ENCODE measurements around the gene ARHGAP44. TPM values are rescaled to one million over a fixed set of nuclear protein-coding genes. Genes with fewer than 3 reads are reported as not detected.
A peak's percentile ranks its signal among the peaks of the same experiment; 100 is the strongest.

The ARHGAP44 gene
- polyA plus RNA-seq, 4 donors: 2.3 to 12.3 (median 6.9) TPM

- DNase-seq: peak; percentile 6 to 36
- Histone ChIP-seq H3K36me3 (ENCODE audit: control insufficient read depth in 3 of 3, insufficient read depth in 2 of 3, low read depth in 1 of 3, low read length in 3 of 3) (no peaks in the 10 kb centered on the region), H3K27ac (ENCODE audit: low read depth in 1 of 3, low read length in 2 of 3) (no peak overlapping the region), H3K4me1 (ENCODE audit: control insufficient read depth in 3 of 3, insufficient read depth in 2 of 3, low read depth in 1 of 3, low read length in 2 of 3) (no peaks in the 10 kb centered on the region), H3K27me3 (ENCODE audit: control insufficient read depth in 3 of 3, insufficient read depth in 3 of 3, low read length in 3 of 3) (peaks cover 0 to 4% (median 0%) of the 10 kb centered on the region in 3 donors), H3K4me3 (ENCODE audit: low read depth in 1 of 3, low read length in 3 of 3) (no peak overlapping the region), H3K9me3 (ENCODE audit: control insufficient read depth in 2 of 2, insufficient read depth in 1 of 2, low read depth in 1 of 2, low read length in 1 of 2) (no peaks in the 10 kb centered on the region)
- FAIRE-seq: no peak
- 41 to 63% (median 54%) methylated on average over 6 of the region's 6 CpGs for WGBS, 3 donors
Measured at GRCh38 chr17:13024016-13024415, 234.7 kb downstream of the ARHGAP44 start.

GRCh38 chr17:13024526-13025257, 235.4 kb downstream of the ARHGAP44 start:
- H3K4me3 ChIP-seq (ENCODE audit: low read depth in 1 of 3, low read length in 3 of 3): no peak overlapping the region

GRCh38 chr17:13025258-13025627, 235.9 kb downstream of the ARHGAP44 start:
- DNase-seq (no peak), FAIRE-seq (no peak)
- no peaks in the 10 kb centered on the region for H3K36me3 ChIP-seq (ENCODE audit: control insufficient read depth in 3 of 3, insufficient read depth in 2 of 3, low read depth in 1 of 3, low read length in 3 of 3)
- no peaks in the 10 kb centered on the region for H3K4me1 ChIP-seq (ENCODE audit: control insufficient read depth in 3 of 3, insufficient read depth in 2 of 3, low read depth in 1 of 3, low read length in 2 of 3)
- peaks cover 0 to 4% (median 0%) of the 10 kb centered on the region in 3 donors for H3K27me3 ChIP-seq (ENCODE audit: control insufficient read depth in 3 of 3, insufficient read depth in 3 of 3, low read length in 3 of 3)
- H3K27ac ChIP-seq (ENCODE audit: low read depth in 1 of 3, low read length in 2 of 3): no peak overlapping the region
- H3K4me3 ChIP-seq (ENCODE audit: low read depth in 1 of 3, low read length in 3 of 3): no peak overlapping the region
- WGBS, 3 donors: 32 to 73% (median 58%) methylated on average over 5 of the region's 5 CpGs
- no peaks in the 10 kb centered on the region for H3K9me3 ChIP-seq (ENCODE audit: control insufficient read depth in 2 of 2, insufficient read depth in 1 of 2, low read depth in 1 of 2, low read length in 1 of 2)

More at GRCh38 chr17:13024526-13025257, 235.4 kb downstream of the ARHGAP44 start:
- FAIRE-seq: no peak
- 27 to 29% (median 28%) methylated on average over 19 of the region's 19 CpGs for WGBS, 3 donors
- Histone ChIP-seq H3K27ac (ENCODE audit: low read depth in 1 of 3, low read length in 2 of 3) (no peak overlapping the region), H3K9me3 (ENCODE audit: control insufficient read depth in 2 of 2, insufficient read depth in 1 of 2, low read depth in 1 of 2, low read length in 1 of 2) (no peaks in the 10 kb centered on the region), H3K36me3 (ENCODE audit: control insufficient read depth in 3 of 3, insufficient read depth in 2 of 3, low read depth in 1 of 3, low read length in 3 of 3) (no peaks in the 10 kb centered on the region), H3K4me1 (ENCODE audit: control insufficient read depth in 3 of 3, insufficient read depth in 2 of 3, low read depth in 1 of 3, low read length in 2 of 3) (no peaks in the 10 kb centered on the region), H3K27me3 (ENCODE audit: control insufficient read depth in 3 of 3, insufficient read depth in 3 of 3, low read length in 3 of 3) (peaks cover 0 to 4% (median 0%) of the 10 kb centered on the region in 3 donors)
- DNase-seq: peak; percentile 55 to 76

- Histone ChIP-seq H3K9me3 (ENCODE audit: control insufficient read depth in 2 of 2, insufficient read depth in 1 of 2, low read depth in 1 of 2, low read length in 1 of 2) (no peaks in the 10 kb centered on the region), H3K27ac (ENCODE audit: low read depth in 1 of 3, low read length in 2 of 3) (no peak overlapping the region), H3K36me3 (ENCODE audit: control insufficient read depth in 3 of 3, insufficient read depth in 2 of 3, low read depth in 1 of 3, low read length in 3 of 3) (no peaks in the 10 kb centered on the region), H3K4me3 (ENCODE audit: low read depth in 1 of 3, low read length in 3 of 3) (no peak overlapping the region), H3K27me3 (ENCODE audit: control insufficient read depth in 3 of 3, insufficient read depth in 3 of 3, low read length in 3 of 3) (peaks cover 0 to 4% (median 0%) of the 10 kb centered on the region in 3 donors), H3K4me1 (ENCODE audit: control insufficient read depth in 3 of 3, insufficient read depth in 2 of 3, low read depth in 1 of 3, low read length in 2 of 3) (no peaks in the 10 kb centered on the region)
- no peak for DNase-seq
- FAIRE-seq: no peak
Measured at GRCh38 chr17:13025687-13026086, 236.4 kb downstream of the ARHGAP44 start.

- H3K9me3 ChIP-seq (ENCODE audit: control insufficient read depth in 2 of 2, insufficient read depth in 1 of 2, low read depth in 1 of 2, low read length in 1 of 2): no peaks in the 10 kb centered on the region
- 83 to 89% (median 86%) methylated on average over 5 of the region's 5 CpGs for WGBS, 3 donors
- DNase-seq (no peak), FAIRE-seq (no peak)
- H3K27ac ChIP-seq (ENCODE audit: low read depth in 1 of 3, low read length in 2 of 3): no peak overlapping the region
- H3K36me3 ChIP-seq (ENCODE audit: control insufficient read depth in 3 of 3, insufficient read depth in 2 of 3, low read depth in 1 of 3, low read length in 3 of 3): no peaks in the 10 kb centered on the region
- H3K4me1 ChIP-seq (ENCODE audit: control insufficient read depth in 3 of 3, insufficient read depth in 2 of 3, low read depth in 1 of 3, low read length in 2 of 3): no peaks in the 10 kb centered on the region
- peaks cover 0 to 4% (median 0%) of the 10 kb centered on the region in 3 donors for H3K27me3 ChIP-seq (ENCODE audit: control insufficient read depth in 3 of 3, insufficient read depth in 3 of 3, low read length in 3 of 3)
- no peak overlapping the region for H3K4me3 ChIP-seq (ENCODE audit: low read depth in 1 of 3, low read length in 3 of 3)
Measured at GRCh38 chr17:13027246-13027645, 237.9 kb downstream of the ARHGAP44 start.

GRCh38 chr17:13029340-13029739, 240.0 kb downstream of the ARHGAP44 start:
- no peaks in the 10 kb centered on the region for H3K36me3 ChIP-seq (ENCODE audit: control insufficient read depth in 3 of 3, insufficient read depth in 2 of 3, low read depth in 1 of 3, low read length in 3 of 3)
- H3K27me3 ChIP-seq (ENCODE audit: control insufficient read depth in 3 of 3, insufficient read depth in 3 of 3, low read length in 3 of 3): peaks cover 0 to 4% (median 0%) of the 10 kb centered on the region in 3 donors
- no peaks in the 10 kb centered on the region for H3K4me1 ChIP-seq (ENCODE audit: control insufficient read depth in 3 of 3, insufficient read depth in 2 of 3, low read depth in 1 of 3, low read length in 2 of 3)
- DNase-seq (no peak), FAIRE-seq (no peak)
- H3K4me3 ChIP-seq (ENCODE audit: low read depth in 1 of 3, low read length in 3 of 3): no peak overlapping the region
- no peaks in the 10 kb centered on the region for H3K9me3 ChIP-seq (ENCODE audit: control insufficient read depth in 2 of 2, insufficient read depth in 1 of 2, low read depth in 1 of 2, low read length in 1 of 2)
- WGBS, 3 donors: 65 to 80% (median 65%) methylated on average over 2 of the region's 2 CpGs
- H3K27ac ChIP-seq (ENCODE audit: low read depth in 1 of 3, low read length in 2 of 3): no peak overlapping the region

GRCh38 chr17:13030056-13030455, 240.8 kb downstream of the ARHGAP44 start:
- Histone ChIP-seq H3K9me3 (ENCODE audit: control insufficient read depth in 2 of 2, insufficient read depth in 1 of 2, low read depth in 1 of 2, low read length in 1 of 2) (no peaks in the 10 kb centered on the region), H3K27ac (ENCODE audit: low read depth in 1 of 3, low read length in 2 of 3) (no peak overlapping the region), H3K4me1 (ENCODE audit: control insufficient read depth in 3 of 3, insufficient read depth in 2 of 3, low read depth in 1 of 3, low read length in 2 of 3) (no peaks in the 10 kb centered on the region), H3K27me3 (ENCODE audit: control insufficient read depth in 3 of 3, insufficient read depth in 3 of 3, low read length in 3 of 3) (peaks cover 0 to 4% (median 0%) of the 10 kb centered on the region in 3 donors), H3K36me3 (ENCODE audit: control insufficient read depth in 3 of 3, insufficient read depth in 2 of 3, low read depth in 1 of 3, low read length in 3 of 3) (no peaks in the 10 kb centered on the region), H3K4me3 (ENCODE audit: low read depth in 1 of 3, low read length in 3 of 3) (no peak overlapping the region)
- DNase-seq (no peak), FAIRE-seq (no peak)
- 48 to 68% (median 67%) methylated on average over 1 of the region's 1 CpG for WGBS, 3 donors

GRCh38 chr17:13030459-13031300, 241.4 kb downstream of the ARHGAP44 start:
- DNase-seq (peak; percentile 43 to 59), FAIRE-seq (peak; percentile 62)
- WGBS, 3 donors: 56 to 59% (median 59%) methylated on average over 11 of the region's 11 CpGs
- Histone ChIP-seq H3K27ac (ENCODE audit: low read depth in 1 of 3, low read length in 2 of 3) (no peak overlapping the region), H3K4me3 (ENCODE audit: low read depth in 1 of 3, low read length in 3 of 3) (no peak overlapping the region), H3K36me3 (ENCODE audit: control insufficient read depth in 3 of 3, insufficient read depth in 2 of 3, low read depth in 1 of 3, low read length in 3 of 3) (no peaks in the 10 kb centered on the region), H3K9me3 (ENCODE audit: control insufficient read depth in 2 of 2, insufficient read depth in 1 of 2, low read depth in 1 of 2, low read length in 1 of 2) (peaks cover 0 to 2% of the 10 kb centered on the region in 2 donors), H3K4me1 (ENCODE audit: control insufficient read depth in 3 of 3, insufficient read depth in 2 of 3, low read depth in 1 of 3, low read length in 2 of 3) (no peaks in the 10 kb centered on the region), H3K27me3 (ENCODE audit: control insufficient read depth in 3 of 3, insufficient read depth in 3 of 3, low read length in 3 of 3) (no peaks in the 10 kb centered on the region)
